ENCODE measurements around the gene USP54. TPM values are rescaled to one million over a fixed set of nuclear protein-coding genes. Genes with fewer than 3 reads are reported as not detected.

The USP54 gene
- total and polyA plus RNA-seq, 2 of the 13 experiments (the other 11 are each of a cell fraction or from before 2014, with no cell fraction given), result 18.1 to 25.0 TPM

- TF ChIP-seq ZKSCAN5 (CRISPR knock-in tag; IDR thresholded peaks at IDR 0.05), result no peak
- no peak for TF ChIP-seq ZNF780A (CRISPR knock-in tag; IDR thresholded peaks at IDR 0.05)
- TF ChIP-seq EZH2 (conservative IDR thresholded peaks at IDR 0.05; ENCODE audit: low read depth, low read length), result no peak
- TF ChIP-seq GATAD1 (CRISPR knock-in tag; IDR thresholded peaks at IDR 0.05), result 0 out of 2 replicates have a peak, but pooled peaks have one; percentile 10
- TF ChIP-seq HMG20A (CRISPR knock-in tag; IDR thresholded peaks at IDR 0.05; ENCODE audit: borderline replicate concordance), result no peak
- TF ChIP-seq DZIP1 (CRISPR knock-in tag; IDR thresholded peaks at IDR 0.05), result no peak
- TF ChIP-seq ZHX2 (IDR thresholded peaks at IDR 0.05; ENCODE audit: low read depth), result peak; percentile 69; the same call in 1 of the 2 replicates
- TF ChIP-seq ZHX2 (CRISPR knock-in tag; IDR thresholded peaks at IDR 0.05; ENCODE audit: borderline replicate concordance), result no peak
- TF ChIP-seq, protein P1, sequence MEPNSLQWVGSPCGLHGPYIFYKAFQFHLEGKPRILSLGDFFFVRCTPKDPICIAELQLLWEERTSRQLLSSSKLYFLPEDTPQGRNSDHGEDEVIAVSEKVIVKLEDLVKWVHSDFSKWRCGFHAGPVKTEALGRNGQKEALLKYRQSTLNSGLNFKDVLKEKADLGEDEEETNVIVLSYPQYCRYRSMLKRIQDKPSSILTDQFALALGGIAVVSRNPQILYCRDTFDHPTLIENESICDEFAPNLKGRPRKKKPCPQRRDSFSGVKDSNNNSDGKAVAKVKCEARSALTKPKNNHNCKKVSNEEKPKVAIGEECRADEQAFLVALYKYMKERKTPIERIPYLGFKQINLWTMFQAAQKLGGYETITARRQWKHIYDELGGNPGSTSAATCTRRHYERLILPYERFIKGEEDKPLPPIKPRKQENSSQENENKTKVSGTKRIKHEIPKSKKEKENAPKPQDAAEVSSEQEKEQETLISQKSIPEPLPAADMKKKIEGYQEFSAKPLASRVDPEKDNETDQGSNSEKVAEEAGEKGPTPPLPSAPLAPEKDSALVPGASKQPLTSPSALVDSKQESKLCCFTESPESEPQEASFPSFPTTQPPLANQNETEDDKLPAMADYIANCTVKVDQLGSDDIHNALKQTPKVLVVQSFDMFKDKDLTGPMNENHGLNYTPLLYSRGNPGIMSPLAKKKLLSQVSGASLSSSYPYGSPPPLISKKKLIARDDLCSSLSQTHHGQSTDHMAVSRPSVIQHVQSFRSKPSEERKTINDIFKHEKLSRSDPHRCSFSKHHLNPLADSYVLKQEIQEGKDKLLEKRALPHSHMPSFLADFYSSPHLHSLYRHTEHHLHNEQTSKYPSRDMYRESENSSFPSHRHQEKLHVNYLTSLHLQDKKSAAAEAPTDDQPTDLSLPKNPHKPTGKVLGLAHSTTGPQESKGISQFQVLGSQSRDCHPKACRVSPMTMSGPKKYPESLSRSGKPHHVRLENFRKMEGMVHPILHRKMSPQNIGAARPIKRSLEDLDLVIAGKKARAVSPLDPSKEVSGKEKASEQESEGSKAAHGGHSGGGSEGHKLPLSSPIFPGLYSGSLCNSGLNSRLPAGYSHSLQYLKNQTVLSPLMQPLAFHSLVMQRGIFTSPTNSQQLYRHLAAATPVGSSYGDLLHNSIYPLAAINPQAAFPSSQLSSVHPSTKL (CRISPR knock-in tag; IDR thresholded peaks at IDR 0.05), result no peak; the same call in 1 of the 2 replicates
- no peak for TF ChIP-seq ZNF777 (CRISPR knock-in tag; IDR thresholded peaks at IDR 0.05)
- peak; percentile 22; the same call in 1 of the 2 replicates for TF ChIP-seq ETV5 (CRISPR knock-in tag; IDR thresholded peaks at IDR 0.05; ENCODE audit: borderline replicate concordance)
- no peak for TF ChIP-seq NRL (CRISPR knock-in tag; IDR thresholded peaks at IDR 0.05; ENCODE audit: borderline replicate concordance)
- TF ChIP-seq KLF12 (CRISPR knock-in tag; IDR thresholded peaks at IDR 0.05; ENCODE audit: borderline replicate concordance), result no peak
- no peak for TF ChIP-seq ZNF576 (CRISPR knock-in tag; IDR thresholded peaks at IDR 0.05)
- no peak for TF ChIP-seq ATM (IDR thresholded peaks at IDR 0.05; ENCODE audit: borderline replicate concordance)
- TF ChIP-seq ZNF282 (IDR thresholded peaks at IDR 0.05; ENCODE audit: partially characterized antibody), result no peak
Observed at GRCh38 chr10:73495884-73496674, 95.1 kb downstream of the USP54 start, which contains the start of gene PPP3CB (continued).
